Ammon's horn (tissue), 1 donor: ENCODE results near the gene REM2.

Experiments
- DNase-seq: peaks from one replicate; pipeline ENCODE4 v3.0.0-alpha.2; 2016; ENCODE audit warnings: low spot score

Gene REM2

GRCh38 chr14:22929961-22930364 is 46.9 kb downstream of the REM2 start:
- no peak for DNase-seq

GRCh38 chr14:22932146-22932545 is 49.1 kb downstream of the REM2 start:
- no peak for DNase-seq

GRCh38 chr14:22935156-22935555 is 52.1 kb downstream of the REM2 start:
- no peak for DNase-seq
